ENCODE data around the gene ARHGAP45. TPM values are rescaled to one million over a fixed set of nuclear protein-coding genes. Genes with fewer than 3 reads are reported as not detected.

The ARHGAP45 gene
- total and polyA plus RNA-seq, 2 experiments from 2014 or later, result 24.7 to 71.8 TPM

DNA sequence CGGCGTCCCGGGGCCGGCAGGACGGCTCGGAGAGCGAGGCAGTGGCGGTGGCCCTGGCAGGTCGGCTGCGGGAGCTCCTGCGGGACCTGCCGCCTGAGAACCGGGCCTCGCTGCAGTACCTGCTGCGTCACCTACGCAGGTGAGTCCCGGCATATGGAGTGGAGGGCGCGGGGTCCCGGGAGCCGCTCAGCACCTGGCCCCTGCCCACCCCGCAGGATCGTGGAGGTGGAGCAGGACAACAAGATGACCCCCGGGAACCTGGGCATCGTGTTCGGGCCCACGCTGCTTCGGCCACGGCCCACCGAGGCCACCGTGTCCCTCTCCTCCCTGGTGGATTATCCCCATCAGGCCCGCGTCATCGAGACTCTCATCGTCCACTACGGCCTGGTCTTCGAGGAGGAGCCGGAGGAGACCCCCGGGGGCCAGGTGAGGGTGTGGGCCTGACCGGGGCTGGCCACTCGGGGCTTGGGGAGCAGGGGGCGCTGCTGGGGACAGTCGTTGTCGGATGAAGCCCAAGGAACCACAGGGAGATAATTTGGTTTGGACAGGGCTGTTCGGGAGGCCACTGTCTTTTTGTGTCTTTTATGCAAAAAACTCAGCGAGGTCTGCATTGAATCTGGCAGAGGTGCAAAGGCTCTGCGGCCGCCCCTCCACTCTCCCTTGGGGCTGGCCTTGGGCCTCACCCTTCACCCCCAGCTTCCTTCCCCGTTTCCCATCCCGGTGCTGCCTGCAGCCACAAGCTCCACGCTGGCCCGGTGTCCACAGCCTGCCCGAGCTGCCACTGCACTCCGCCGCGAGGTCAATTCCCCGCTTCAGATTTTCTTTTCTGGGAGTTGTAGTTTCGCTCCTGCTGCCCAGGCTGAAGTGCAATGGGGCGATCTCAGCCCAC, 16.2 kb downstream of the ARHGAP45 start:
- peaks cover 3% of the 10 kb centered on the region; the same call in 1 of the 2 replicates for H4K20me1 ChIP-seq (replicated peaks; ENCODE audit: insufficient read depth)
- H3F3A ChIP-seq (replicated peaks; ENCODE audit: low read depth), result peaks cover 30% of the 10 kb centered on the region; the same call in 1 of the 2 replicates
- H2AFZ ChIP-seq, result no peak overlapping the region
- no peaks in the 10 kb centered on the region; the same call in 1 of the 2 replicates for H3K4me1 ChIP-seq (ENCODE audit: insufficient read depth)
- Mint-ChIP-seq H3K36me3 (ENCODE audit: low read depth) (peaks cover 52% of the 10 kb centered on the region), H3K27me3 (ENCODE audit: insufficient read depth, low read depth, poor library complexity) (peaks cover 24% of the 10 kb centered on the region), H3K27ac (peak overlapping the region; percentile 92; the same call in 1 of the 2 replicates), H3K4me1 (no peaks in the 10 kb centered on the region), H3K4me3 (no peak overlapping the region), H3K9me3 (no peaks in the 10 kb centered on the region; the same call in 2 of the 3 replicates)
- DNase-seq (ENCODE audit: low spot score), result no peak
- ATAC-seq, result no peak; the same call in 2 of the 3 replicates
- no peaks in the 10 kb centered on the region; the same call in 1 of the 2 replicates for H3K36me3 ChIP-seq (ENCODE audit: insufficient read depth)
- no peaks in the 10 kb centered on the region for H3K9me2 ChIP-seq (ENCODE audit: insufficient read depth)
- TF ChIP-seq CREB1 (CRISPR knock-in tag; IDR thresholded peaks at IDR 0.05; ENCODE audit: low read depth) (no peak), ZNF114 (CRISPR knock-in tag; IDR thresholded peaks at IDR 0.05) (no peak), POLR2AphosphoS5 (IDR thresholded peaks at IDR 0.05; ENCODE audit: low read depth) (no peak), EZH2 (IDR thresholded peaks at IDR 0.05; ENCODE audit: low read depth, unreplicated experiment) (no peak), JUNB (IDR thresholded peaks at IDR 0.05; ENCODE audit: unreplicated experiment) (no peak), NANOG (IDR thresholded peaks at IDR 0.05; ENCODE audit: borderline replicate concordance) (no peak), ZNF331 (CRISPR knock-in tag; IDR thresholded peaks at IDR 0.05; ENCODE audit: low read depth) (no peak), EZH2phosphoT487 (IDR thresholded peaks at IDR 0.05; ENCODE audit: unreplicated experiment) (no peak), STAT1 (IDR thresholded peaks at IDR 0.05; ENCODE audit: unreplicated experiment) (no peak)
- TF ChIP-seq, protein P1, sequence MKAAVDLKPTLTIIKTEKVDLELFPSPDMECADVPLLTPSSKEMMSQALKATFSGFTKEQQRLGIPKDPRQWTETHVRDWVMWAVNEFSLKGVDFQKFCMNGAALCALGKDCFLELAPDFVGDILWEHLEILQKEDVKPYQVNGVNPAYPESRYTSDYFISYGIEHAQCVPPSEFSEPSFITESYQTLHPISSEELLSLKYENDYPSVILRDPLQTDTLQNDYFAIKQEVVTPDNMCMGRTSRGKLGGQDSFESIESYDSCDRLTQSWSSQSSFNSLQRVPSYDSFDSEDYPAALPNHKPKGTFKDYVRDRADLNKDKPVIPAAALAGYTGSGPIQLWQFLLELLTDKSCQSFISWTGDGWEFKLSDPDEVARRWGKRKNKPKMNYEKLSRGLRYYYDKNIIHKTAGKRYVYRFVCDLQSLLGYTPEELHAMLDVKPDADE (IDR thresholded peaks at IDR 0.05), result no peak
- TF ChIP-seq, protein P2, sequence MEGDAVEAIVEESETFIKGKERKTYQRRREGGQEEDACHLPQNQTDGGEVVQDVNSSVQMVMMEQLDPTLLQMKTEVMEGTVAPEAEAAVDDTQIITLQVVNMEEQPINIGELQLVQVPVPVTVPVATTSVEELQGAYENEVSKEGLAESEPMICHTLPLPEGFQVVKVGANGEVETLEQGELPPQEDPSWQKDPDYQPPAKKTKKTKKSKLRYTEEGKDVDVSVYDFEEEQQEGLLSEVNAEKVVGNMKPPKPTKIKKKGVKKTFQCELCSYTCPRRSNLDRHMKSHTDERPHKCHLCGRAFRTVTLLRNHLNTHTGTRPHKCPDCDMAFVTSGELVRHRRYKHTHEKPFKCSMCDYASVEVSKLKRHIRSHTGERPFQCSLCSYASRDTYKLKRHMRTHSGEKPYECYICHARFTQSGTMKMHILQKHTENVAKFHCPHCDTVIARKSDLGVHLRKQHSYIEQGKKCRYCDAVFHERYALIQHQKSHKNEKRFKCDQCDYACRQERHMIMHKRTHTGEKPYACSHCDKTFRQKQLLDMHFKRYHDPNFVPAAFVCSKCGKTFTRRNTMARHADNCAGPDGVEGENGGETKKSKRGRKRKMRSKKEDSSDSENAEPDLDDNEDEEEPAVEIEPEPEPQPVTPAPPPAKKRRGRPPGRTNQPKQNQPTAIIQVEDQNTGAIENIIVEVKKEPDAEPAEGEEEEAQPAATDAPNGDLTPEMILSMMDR (conservative IDR thresholded peaks at IDR 0.05; ENCODE audit: low read depth in 2 of 2), result no peak; a peak in 1 of 4 replicates
- TF ChIP-seq, protein P3, sequence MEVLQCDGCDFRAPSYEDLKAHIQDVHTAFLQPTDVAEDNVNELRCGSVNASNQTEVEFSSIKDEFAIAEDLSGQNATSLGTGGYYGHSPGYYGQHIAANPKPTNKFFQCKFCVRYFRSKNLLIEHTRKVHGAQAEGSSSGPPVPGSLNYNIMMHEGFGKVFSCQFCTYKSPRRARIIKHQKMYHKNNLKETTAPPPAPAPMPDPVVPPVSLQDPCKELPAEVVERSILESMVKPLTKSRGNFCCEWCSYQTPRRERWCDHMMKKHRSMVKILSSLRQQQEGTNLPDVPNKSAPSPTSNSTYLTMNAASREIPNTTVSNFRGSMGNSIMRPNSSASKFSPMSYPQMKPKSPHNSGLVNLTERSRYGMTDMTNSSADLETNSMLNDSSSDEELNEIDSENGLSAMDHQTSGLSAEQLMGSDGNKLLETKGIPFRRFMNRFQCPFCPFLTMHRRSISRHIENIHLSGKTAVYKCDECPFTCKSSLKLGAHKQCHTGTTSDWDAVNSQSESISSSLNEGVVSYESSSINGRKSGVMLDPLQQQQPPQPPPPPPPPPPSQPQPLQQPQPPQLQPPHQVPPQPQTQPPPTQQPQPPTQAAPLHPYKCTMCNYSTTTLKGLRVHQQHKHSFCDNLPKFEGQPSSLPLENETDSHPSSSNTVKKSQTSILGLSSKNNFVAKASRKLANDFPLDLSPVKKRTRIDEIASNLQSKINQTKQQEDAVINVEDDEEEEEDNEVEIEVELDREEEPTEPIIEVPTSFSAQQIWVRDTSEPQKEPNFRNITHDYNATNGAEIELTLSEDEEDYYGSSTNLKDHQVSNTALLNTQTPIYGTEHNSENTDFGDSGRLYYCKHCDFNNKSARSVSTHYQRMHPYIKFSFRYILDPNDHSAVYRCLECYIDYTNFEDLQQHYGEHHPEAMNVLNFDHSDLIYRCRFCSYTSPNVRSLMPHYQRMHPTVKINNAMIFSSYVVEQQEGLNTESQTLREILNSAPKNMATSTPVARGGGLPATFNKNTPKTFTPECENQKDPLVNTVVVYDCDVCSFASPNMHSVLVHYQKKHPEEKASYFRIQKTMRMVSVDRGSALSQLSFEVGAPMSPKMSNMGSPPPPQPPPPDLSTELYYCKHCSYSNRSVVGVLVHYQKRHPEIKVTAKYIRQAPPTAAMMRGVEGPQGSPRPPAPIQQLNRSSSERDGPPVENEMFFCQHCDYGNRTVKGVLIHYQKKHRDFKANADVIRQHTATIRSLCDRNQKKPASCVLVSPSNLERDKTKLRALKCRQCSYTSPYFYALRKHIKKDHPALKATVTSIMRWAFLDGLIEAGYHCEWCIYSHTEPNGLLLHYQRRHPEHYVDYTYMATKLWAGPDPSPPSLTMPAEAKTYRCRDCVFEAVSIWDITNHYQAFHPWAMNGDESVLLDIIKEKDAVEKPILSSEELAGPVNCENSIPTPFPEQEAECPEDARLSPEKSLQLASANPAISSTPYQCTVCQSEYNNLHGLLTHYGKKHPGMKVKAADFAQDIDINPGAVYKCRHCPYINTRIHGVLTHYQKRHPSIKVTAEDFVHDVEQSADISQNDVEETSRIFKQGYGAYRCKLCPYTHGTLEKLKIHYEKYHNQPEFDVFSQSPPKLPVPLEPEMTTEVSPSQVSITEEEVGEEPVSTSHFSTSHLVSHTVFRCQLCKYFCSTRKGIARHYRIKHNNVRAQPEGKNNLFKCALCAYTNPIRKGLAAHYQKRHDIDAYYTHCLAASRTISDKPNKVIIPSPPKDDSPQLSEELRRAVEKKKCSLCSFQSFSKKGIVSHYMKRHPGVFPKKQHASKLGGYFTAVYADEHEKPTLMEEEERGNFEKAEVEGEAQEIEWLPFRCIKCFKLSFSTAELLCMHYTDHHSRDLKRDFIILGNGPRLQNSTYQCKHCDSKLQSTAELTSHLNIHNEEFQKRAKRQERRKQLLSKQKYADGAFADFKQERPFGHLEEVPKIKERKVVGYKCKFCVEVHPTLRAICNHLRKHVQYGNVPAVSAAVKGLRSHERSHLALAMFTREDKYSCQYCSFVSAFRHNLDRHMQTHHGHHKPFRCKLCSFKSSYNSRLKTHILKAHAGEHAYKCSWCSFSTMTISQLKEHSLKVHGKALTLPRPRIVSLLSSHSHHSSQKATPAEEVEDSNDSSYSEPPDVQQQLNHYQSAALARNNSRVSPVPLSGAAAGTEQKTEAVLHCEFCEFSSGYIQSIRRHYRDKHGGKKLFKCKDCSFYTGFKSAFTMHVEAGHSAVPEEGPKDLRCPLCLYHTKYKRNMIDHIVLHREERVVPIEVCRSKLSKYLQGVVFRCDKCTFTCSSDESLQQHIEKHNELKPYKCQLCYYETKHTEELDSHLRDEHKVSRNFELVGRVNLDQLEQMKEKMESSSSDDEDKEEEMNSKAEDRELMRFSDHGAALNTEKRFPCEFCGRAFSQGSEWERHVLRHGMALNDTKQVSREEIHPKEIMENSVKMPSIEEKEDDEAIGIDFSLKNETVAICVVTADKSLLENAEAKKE (CRISPR knock-in tag; IDR thresholded peaks at IDR 0.05), result no peak
- TF ChIP-seq, protein P4, sequence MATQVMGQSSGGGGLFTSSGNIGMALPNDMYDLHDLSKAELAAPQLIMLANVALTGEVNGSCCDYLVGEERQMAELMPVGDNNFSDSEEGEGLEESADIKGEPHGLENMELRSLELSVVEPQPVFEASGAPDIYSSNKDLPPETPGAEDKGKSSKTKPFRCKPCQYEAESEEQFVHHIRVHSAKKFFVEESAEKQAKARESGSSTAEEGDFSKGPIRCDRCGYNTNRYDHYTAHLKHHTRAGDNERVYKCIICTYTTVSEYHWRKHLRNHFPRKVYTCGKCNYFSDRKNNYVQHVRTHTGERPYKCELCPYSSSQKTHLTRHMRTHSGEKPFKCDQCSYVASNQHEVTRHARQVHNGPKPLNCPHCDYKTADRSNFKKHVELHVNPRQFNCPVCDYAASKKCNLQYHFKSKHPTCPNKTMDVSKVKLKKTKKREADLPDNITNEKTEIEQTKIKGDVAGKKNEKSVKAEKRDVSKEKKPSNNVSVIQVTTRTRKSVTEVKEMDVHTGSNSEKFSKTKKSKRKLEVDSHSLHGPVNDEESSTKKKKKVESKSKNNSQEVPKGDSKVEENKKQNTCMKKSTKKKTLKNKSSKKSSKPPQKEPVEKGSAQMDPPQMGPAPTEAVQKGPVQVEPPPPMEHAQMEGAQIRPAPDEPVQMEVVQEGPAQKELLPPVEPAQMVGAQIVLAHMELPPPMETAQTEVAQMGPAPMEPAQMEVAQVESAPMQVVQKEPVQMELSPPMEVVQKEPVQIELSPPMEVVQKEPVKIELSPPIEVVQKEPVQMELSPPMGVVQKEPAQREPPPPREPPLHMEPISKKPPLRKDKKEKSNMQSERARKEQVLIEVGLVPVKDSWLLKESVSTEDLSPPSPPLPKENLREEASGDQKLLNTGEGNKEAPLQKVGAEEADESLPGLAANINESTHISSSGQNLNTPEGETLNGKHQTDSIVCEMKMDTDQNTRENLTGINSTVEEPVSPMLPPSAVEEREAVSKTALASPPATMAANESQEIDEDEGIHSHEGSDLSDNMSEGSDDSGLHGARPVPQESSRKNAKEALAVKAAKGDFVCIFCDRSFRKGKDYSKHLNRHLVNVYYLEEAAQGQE (IDR thresholded peaks at IDR 0.05; ENCODE audit: unreplicated experiment), result no peak
- H3K4me3 ChIP-seq, result peak overlapping the region; percentile 55; the same call in 1 of the 2 replicates
- peak overlapping the region; percentile 80 for H3K4me2 ChIP-seq
- H3K27ac ChIP-seq (ENCODE audit: low read depth), result peak overlapping the region; percentile 39; the same call in 1 of the 2 replicates
- no peaks in the 10 kb centered on the region for H3K79me2 ChIP-seq (replicated peaks; ENCODE audit: insufficient read depth)
- H3K27me3 ChIP-seq (ENCODE audit: insufficient read depth), result no peaks in the 10 kb centered on the region
